GM18508 (cell line): Measurements from ENCODE around the gene DDX59.
A peak's percentile ranks its signal among the peaks of the same experiment; 100 is the strongest.

Source experiments
- ATAC-seq: cut with Tn5 transposase; IDR thresholded peaks from one replicate; pipeline ENCODE4 v1.9.1; 2021; ENCODE audit warnings: moderate number of reproducible peaks; ENCODE audit not compliant: insufficient read depth, unreplicated experiment

Gene DDX59

DNA sequence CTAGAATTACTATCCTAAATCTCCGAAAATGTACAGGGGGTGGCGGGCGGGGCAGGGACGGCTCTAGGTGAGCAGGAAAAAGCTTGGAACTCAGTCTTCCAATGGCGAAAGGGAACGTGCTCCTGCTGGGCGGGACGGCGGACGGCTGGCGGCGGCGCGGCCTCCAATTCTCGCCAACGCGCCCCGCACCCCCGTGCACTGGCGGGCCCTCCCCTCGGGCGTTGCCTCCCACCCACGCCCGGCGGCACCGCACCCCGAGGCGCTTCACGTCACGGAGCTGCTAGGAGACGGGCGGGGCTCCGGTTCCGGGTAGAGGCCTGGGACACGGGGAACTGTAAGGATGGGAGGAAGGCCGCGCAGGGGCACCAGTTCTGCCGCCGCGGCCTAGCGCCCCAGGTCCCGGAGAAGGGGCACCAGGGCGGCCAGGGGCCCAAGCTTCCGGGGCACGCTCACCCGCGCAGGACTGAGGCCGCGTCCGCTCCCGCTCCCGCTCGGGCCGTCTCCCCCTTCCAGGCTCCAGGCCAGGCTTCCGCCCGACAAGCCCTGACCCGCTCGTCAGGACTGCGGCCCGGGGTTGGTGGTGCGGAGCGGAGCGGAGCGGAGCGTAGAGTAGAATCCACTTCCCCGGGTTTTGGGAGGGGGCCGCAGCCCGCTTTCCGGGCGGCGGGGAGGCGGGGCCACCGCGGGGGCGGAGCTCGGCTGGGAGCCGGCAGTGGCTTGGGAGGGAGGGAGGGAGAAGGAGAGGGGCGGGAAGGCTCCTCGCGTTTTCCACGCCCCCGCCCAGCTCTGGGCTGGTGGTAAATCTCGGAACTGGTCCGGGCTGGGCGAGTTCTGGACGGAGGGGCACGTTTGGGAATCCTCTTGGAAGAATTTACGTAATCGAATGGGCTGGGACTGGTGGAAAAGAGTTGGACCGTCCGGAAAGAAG is at the start of gene DDX59:
DDX59 (minus strand) TSS at position 594 of the 928 bp plus-strand sequence. CDS start 3,167 bp downstream, outside the sequence.
- peak; percentile 63 for ATAC-seq

- ATAC-seq, result no peak
Measured at GRCh38 chr1:200714504-200715187, 44.9 kb upstream of the DDX59 start.

GRCh38 chr1:200710166-200710565 is 40.5 kb upstream of the DDX59 start:
- ATAC-seq, result no peak

DNA sequence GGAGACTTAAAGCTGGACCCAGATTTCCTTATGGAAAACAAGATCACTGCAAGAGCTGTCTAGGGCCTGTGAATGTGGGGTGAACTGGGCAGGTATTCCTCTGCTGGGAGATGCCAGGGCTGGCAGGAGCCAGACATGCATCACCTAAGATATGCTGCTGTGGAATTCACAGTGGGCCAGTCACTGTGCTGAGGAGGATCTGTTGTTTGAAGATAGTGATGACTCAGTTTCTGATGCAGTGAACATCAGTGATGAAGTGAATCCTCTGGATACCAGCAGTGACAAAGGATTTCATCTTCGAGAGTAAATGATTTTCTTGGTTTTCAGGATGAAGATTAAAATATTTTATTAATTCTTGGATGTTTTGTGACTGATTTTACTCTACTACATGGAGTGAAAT is 39.1 kb upstream of the DDX59 start:
- no peak for ATAC-seq

GRCh38 chr1:200708161-200708560 is 38.5 kb upstream of the DDX59 start:
- ATAC-seq, result no peak

DNA sequence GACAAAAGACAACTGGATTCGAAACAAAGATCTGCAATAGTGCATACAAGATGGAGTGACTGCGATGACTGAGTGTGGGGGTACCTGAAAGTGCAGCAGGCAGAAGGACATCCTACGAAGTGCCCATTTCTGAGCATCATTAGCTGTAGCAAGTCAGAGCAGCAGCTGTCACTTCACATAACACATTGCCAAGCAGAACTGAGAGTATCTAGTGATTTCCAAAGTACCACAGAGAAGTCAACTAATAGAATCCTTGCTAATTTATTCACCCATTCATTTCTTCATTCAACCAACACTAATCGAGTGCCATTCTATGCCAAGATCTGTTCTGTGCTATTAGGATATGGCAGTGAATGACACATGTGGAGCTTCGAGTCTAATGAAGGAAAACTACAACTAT is 37.4 kb upstream of the DDX59 start:
- no peak for ATAC-seq

- ATAC-seq, result no peak
Measured at GRCh38 chr1:200706111-200706814, 36.6 kb upstream of the DDX59 start.

DNA sequence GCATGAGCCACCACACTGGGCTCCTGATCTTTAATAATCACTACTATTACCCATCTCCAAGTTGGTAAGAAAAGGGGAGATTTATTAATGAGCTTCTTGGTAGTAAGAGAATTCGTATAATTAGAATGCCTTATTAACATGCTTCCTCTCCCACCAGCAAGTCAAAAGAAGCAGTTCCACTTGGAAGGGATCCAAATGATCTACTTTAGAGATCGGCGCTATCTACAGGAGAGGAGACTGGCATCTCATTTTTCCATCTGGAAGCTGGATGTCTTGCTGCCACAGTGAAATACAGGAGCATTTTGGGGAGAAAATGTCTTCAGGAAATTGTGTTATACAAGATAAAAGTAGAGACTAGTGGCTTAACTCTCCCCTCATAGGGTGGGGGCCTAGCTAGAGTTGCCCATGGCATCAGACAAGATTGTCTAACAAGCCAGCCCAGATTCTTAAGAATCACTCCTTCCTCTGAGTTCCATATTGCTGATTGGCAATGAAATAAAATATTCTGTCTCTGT is 35.3 kb upstream of the DDX59 start:
- no peak for ATAC-seq

DNA sequence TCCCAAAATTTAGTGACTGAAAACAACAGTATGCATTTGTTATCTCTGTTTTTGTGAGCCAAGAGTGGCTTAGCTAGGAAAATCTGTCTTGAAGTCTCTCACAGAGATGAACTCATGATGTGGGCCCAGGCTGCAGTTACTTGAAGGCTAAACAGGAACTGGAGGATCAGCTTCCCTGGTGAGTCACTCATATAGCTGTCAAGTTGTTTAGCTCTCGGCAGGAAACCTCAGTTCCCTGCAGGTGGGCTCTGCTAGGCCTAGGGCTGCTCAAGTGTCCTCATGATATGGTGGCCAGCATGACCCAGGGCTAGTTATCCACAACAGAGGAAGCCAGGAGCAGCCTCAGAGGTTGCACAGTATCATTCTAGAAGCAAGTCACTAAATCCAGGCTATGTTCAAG is 30.2 kb upstream of the DDX59 start:
- ATAC-seq, result no peak

- no peak for ATAC-seq
Measured at GRCh38 chr1:200694738-200695137, 25.0 kb upstream of the DDX59 start.

DNA sequence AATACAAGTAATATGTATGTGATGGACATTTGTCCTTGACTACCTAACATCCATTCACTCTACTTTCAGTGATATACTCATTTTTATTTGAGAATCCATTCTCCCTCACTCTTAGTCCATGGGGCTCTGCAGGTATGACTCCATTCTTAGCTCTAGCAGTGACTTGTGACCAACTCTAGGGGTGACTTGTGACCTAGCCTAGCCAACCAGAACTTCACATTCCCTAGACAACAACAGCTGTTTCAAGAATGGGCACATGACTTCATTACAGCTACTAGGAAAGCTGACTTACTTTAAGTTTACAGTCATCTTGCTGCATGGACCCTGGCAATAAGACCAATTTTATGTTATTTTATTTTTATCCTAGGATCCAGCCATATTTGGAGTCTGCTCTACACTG is 23.6 kb upstream of the DDX59 start:
- no peak for ATAC-seq

- no peak for ATAC-seq
Measured at GRCh38 chr1:200692316-200692715, 22.6 kb upstream of the DDX59 start.

DNA sequence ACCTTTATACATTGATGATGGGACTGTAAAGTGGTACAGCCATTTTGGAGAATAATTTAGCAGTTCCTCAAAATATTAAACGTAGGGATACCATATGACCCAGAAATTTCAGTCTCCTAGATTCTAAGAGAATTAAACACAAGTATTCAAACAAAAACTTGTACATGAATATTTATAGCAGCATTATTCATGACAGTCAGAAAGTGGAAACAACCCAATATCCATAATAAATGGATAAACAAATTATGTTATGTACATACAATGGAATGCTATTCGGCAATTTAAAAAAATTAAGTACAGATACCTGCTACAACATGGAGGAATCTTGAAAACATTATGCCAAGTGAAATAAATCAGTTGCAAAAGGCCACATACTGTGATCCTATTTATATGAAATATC is 16.9 kb upstream of the DDX59 start:
- no peak for ATAC-seq

- ATAC-seq, result no peak
Measured at GRCh38 chr1:200684015-200684414, 14.3 kb upstream of the DDX59 start.

DNA sequence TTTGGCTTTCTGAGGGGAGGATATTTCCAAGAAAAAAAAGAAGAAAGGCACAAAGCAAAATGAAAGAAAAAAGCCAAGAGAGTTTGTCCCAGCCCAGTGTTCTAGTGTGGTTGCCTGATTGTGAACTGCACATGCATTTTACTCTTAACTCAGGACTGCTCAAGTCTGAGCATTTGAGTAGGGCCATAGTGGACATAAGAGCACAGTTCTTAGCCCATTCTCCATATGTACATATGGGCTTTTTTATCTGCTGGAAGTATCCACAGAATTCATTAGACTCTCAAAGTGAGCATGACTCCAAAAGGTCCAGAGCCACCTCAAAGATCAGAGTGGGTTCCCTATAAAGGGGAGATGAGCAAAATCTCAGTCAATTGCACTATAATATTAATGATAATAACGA is 13.6 kb upstream of the DDX59 start:
- no peak for ATAC-seq

- ATAC-seq, result no peak
Measured at GRCh38 chr1:200681231-200681630, 11.5 kb upstream of the DDX59 start.

DNA sequence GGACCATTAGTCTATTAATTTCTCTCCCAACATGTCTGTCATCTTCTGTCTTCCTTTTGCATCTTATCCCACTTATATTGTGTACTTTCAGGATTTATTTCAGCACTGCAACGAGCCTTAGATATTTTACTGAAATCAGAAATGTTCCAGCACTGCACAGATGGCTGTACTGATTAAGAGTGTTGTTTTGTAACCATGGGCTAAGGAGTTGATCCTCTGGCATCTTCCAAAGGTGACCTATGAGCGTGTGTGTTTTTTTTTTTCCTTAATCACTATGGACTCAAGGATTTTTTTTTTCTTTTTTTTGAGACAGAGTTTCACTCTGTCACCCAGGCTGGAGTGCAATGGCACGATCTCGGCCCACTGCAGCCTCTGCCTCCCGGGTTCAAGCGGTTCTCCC is 7.1 kb upstream of the DDX59 start:
- no peak for ATAC-seq

- no peak for ATAC-seq
Measured at GRCh38 chr1:200675588-200675852, 5.8 kb upstream of the DDX59 start.

DNA sequence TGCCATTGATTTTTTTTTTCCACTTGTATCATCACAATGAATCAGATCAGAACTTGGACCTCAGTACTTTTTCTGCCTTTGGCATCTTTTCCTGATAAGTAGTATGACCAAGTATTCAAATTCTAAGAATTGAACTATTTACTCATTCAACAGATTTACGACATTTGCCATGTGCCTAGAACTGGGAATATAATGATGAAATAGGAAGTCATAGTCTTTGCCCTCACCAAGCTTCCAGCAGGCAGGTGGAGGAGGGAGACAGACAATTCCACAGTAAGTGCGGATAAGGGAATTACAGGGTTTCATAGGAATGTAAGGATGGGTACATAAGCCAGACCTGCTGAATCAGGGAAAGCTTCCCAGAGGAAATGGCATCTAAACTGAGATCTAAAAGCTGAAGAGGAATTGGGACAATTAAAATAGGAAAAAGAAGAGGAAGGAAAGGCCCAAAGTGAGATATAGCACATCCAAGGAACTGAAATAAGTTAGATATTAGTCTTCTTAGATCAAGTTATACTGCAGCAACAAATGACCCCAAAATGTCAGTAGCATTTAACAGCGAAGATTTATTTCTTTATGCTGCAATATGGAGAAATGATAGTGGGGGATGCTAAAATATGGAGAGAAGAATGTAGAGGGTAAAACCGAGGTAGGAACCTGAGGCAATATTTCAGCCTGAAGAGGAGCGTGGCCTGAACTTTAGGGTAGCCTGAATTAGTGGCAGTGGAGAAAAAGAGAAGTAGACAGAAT is 5.3 kb upstream of the DDX59 start:
- no peak for ATAC-seq
